ENCODE results near the gene KRT77.
"Not testable (repeated sequence)": the region's sequence is repeated elsewhere in the genome, so short reads cannot be mapped to it uniquely, and the experiment has no call there.

KRT77 gene

DNA sequence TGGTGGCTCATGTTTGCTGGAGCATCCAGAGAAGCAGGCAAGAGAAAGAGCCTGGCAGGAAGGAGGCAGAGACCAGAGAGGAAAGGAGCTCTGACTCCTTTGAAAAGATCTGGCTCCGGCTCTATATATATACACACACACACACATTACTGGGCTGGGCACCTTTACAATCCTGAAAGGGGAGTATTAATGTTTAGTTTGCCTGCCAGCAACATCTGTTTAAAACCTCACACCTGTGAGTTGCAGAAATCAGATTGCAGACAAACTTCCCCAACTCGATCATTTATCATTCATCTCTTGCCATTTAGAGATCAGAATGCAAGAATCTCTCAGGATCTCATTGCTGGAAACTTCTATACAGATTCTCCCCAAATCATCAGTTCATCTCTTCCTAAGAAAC lies at the start of gene KRT77:
TSS of gene KRT77 (minus strand) at position 101 of the 400 bp plus-strand sequence. CDS start at position 11, 90 bp downstream.
- Histone ChIP-seq H3K36me3 (ENCODE audit: insufficient read depth, low read length) (no peaks in the 10 kb centered on the region), H3K9ac (ENCODE audit: low read length) (no peak within 1 kb of the TSS), H3K4me1 (ENCODE audit: insufficient read depth, low read length) (no peaks in the 10 kb centered on the region), H3K9me3 (ENCODE audit: low read length) (no peaks in the 10 kb centered on the region), H3K27me3 (ENCODE audit: control insufficient read depth in 1 of 2, insufficient read depth in 2 of 2, low read length in 2 of 2) (no peaks in the 10 kb centered on the region), H3K27ac (ENCODE audit: low read depth, low read length) (no peak within 1 kb of the TSS), H3K4me3 (ENCODE audit: low read depth in 1 of 2, low read length in 2 of 2) (no peak within 1 kb of the TSS)

GRCh38 chr12:52752516-52752915 lies 49.2 kb upstream of the KRT77 start:
- Histone ChIP-seq H3K4me3 (ENCODE audit: low read depth in 1 of 2, low read length in 2 of 2) (no peak overlapping the region), H3K36me3 (ENCODE audit: insufficient read depth, low read length) (no peaks in the 10 kb centered on the region), H3K4me1 (ENCODE audit: insufficient read depth, low read length) (no peaks in the 10 kb centered on the region), H3K9ac (ENCODE audit: low read length) (no peak overlapping the region), H3K27ac (ENCODE audit: low read depth, low read length) (no peak overlapping the region), H3K27me3 (ENCODE audit: control insufficient read depth in 1 of 2, insufficient read depth in 2 of 2, low read length in 2 of 2) (peaks cover 0 to 4% of the 10 kb centered on the region in 2 donors), H3K9me3 (ENCODE audit: low read length) (no peaks in the 10 kb centered on the region)

DNA sequence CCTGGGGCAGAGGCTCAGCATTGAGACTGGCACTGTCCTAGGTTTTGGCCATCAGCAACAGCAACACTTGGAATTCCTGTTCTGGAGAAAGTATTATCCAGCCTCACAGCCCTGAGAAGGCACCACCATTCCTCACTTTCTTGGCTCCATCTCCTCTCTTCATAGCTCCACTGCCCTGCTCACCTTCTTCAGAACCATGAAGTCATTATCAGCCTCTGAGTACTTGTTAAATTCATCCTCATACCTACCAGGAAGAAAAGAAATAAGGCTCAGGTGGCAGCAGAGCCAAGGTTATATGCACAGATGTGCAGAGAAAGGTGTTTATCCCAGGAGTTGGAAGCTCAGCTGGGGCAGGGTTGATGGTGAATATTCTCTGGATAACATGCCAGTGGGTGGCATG lies 48.5 kb upstream of the KRT77 start:
- Histone ChIP-seq H3K27me3 (ENCODE audit: control insufficient read depth in 1 of 2, insufficient read depth in 2 of 2, low read length in 2 of 2) (peaks cover 0 to 4% of the 10 kb centered on the region in 2 donors), H3K4me3 (ENCODE audit: low read depth in 1 of 2, low read length in 2 of 2) (no peak overlapping the region), H3K4me1 (ENCODE audit: insufficient read depth, low read length) (no peaks in the 10 kb centered on the region), H3K9ac (ENCODE audit: low read length) (no peak overlapping the region), H3K9me3 (ENCODE audit: low read length) (no peaks in the 10 kb centered on the region), H3K27ac (ENCODE audit: low read depth, low read length) (no peak overlapping the region), H3K36me3 (ENCODE audit: insufficient read depth, low read length) (no peaks in the 10 kb centered on the region)

DNA sequence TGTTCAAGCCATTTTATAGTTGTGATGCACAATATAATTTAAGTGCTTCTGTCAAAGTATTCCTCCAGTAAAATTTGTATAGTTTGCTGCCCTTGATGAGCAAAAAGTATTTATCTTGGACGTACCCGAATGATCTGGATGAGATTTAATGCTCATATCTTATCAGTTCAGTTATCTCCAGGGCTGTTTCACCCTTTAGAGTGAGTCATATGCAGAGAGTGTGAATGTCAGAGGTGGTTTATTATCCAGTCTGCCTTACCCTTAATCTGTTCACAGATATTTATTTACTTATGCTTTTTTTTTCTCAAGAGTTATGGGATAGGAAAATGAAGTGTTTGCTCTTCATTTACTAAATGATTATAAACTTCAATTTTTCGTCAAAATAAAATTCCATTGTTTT lies 47.2 kb upstream of the KRT77 start:
- H3K27me3 ChIP-seq (ENCODE audit: control insufficient read depth in 1 of 2, insufficient read depth in 2 of 2, low read length in 2 of 2); H3K9ac ChIP-seq (ENCODE audit: low read length); H3K9me3 ChIP-seq (ENCODE audit: low read length); H3K27ac ChIP-seq (ENCODE audit: low read depth, low read length); H3K4me3 ChIP-seq (ENCODE audit: low read depth in 1 of 2, low read length in 2 of 2); H3K36me3 ChIP-seq (ENCODE audit: insufficient read depth, low read length); H3K4me1 ChIP-seq (ENCODE audit: insufficient read depth, low read length): not testable (repeated sequence)

DNA sequence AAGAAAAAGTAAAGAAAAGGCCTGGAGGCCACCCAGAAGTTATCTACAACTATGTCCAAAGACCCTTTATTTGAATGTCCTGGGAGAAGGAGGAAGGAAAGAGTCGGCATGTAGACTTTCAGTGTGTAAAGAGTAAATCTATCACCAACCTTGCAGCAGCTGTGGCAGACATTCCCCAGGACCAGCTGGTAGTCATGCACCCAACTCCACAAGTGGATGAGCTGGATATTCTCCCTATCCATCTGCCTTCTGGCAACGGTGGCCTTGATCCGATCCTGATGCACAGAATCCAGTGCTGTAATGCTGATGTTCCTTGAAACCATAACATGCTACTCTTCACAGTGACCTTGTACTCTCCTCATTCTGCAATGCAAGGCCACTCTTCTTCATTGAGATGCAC lies 46.5 kb upstream of the KRT77 start:
- Histone ChIP-seq H3K36me3 (ENCODE audit: insufficient read depth, low read length) (no peaks in the 10 kb centered on the region), H3K27me3 (ENCODE audit: control insufficient read depth in 1 of 2, insufficient read depth in 2 of 2, low read length in 2 of 2) (peaks cover 0 to 2% of the 10 kb centered on the region in 2 donors), H3K9me3 (ENCODE audit: low read length) (no peaks in the 10 kb centered on the region), H3K27ac (ENCODE audit: low read depth, low read length) (no peak overlapping the region), H3K9ac (ENCODE audit: low read length) (no peak overlapping the region), H3K4me1 (ENCODE audit: insufficient read depth, low read length) (no peaks in the 10 kb centered on the region), H3K4me3 (ENCODE audit: low read depth in 1 of 2, low read length in 2 of 2) (no peak overlapping the region)

DNA sequence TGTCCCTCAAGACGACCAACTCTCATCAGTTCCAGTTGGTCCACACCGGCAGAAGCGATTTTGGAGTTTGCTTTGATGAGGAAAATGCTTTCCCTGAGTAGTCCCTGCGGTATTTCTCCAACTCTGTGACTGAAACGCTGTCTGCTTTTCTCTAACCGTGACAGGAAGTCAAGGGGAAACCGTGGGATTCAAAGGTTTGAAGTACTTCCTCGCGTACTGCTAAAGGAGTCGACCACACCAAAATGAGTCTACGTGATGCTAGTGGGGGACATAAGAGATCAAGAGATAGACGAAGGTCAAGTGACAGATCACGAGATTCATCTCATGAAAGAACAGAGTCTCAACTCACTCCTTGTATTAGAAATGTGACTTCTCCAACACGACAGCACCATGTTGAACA lies 45.3 kb upstream of the KRT77 start:
- Histone ChIP-seq H3K4me1 (ENCODE audit: insufficient read depth, low read length) (no peaks in the 10 kb centered on the region), H3K36me3 (ENCODE audit: insufficient read depth, low read length) (no peaks in the 10 kb centered on the region), H3K27ac (ENCODE audit: low read depth, low read length) (no peak overlapping the region), H3K27me3 (ENCODE audit: control insufficient read depth in 1 of 2, insufficient read depth in 2 of 2, low read length in 2 of 2) (no peaks in the 10 kb centered on the region), H3K9me3 (ENCODE audit: low read length) (no peaks in the 10 kb centered on the region), H3K9ac (ENCODE audit: low read length) (no peak overlapping the region), H3K4me3 (ENCODE audit: low read depth in 1 of 2, low read length in 2 of 2) (no peak overlapping the region)

DNA sequence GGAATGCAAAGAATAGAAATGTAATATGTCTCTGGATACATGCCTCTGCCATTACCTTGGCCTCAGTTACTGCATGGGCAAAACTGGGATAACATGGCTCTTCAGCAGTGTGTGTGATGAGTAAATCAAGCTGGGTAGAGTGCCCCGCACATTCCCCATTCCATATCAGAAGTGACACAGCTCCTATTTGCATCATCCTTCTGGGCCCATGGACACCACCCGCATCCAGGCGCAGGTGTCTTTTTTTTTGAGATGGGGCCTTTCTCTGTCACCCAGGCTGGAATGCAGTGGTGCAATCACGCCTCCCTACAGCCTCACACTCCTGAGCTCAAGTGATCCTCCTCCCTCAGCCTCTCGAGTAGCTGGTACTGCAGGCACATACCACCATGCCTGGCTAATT lies 42.2 kb upstream of the KRT77 start:
- Histone ChIP-seq H3K27ac (ENCODE audit: low read depth, low read length) (no peak overlapping the region), H3K36me3 (ENCODE audit: insufficient read depth, low read length) (no peaks in the 10 kb centered on the region), H3K9me3 (ENCODE audit: low read length) (no peaks in the 10 kb centered on the region), H3K9ac (ENCODE audit: low read length) (no peak overlapping the region), H3K27me3 (ENCODE audit: control insufficient read depth in 1 of 2, insufficient read depth in 2 of 2, low read length in 2 of 2) (peaks cover 0 to 10% of the 10 kb centered on the region in 2 donors), H3K4me3 (ENCODE audit: low read depth in 1 of 2, low read length in 2 of 2) (no peak overlapping the region), H3K4me1 (ENCODE audit: insufficient read depth, low read length) (no peaks in the 10 kb centered on the region)

DNA sequence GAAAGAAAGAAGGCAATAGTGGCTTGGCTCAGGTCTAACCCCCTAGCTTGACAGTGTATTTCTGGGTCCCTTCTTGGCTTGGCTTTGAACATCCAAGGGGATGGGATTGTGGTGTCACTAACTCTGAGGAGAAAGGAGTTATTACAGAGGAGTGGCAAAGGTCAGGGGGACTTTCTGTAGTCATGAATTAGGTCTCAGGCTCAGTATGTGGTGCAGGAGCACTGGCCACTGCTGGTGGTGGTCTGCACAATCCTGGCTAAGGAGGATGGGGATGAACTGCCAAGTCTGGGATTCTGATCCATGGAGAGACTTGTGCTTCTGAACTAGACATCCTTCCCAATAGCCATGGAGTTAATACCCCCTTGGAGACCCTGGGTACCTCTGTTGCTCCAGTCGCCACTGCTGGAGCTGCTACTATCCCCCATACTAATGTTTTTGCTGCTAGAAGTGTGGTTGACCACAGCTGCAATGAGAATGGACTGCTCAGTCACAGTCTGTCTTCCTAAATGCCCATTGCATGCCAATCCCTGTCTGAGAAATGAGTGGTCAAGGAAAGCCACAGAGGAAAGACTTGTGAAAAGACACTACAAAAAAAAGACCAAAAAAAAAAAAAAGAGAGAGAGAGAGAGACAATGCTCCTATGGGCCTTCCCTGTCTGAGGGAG lies 41.3 kb upstream of the KRT77 start:
- Histone ChIP-seq H3K9ac (ENCODE audit: low read length) (no peak overlapping the region), H3K4me3 (ENCODE audit: low read depth in 1 of 2, low read length in 2 of 2) (no peak overlapping the region), H3K36me3 (ENCODE audit: insufficient read depth, low read length) (no peaks in the 10 kb centered on the region), H3K27me3 (ENCODE audit: control insufficient read depth in 1 of 2, insufficient read depth in 2 of 2, low read length in 2 of 2) (peaks cover 0 to 10% of the 10 kb centered on the region in 2 donors), H3K27ac (ENCODE audit: low read depth, low read length) (no peak overlapping the region), H3K9me3 (ENCODE audit: low read length) (no peaks in the 10 kb centered on the region), H3K4me1 (ENCODE audit: insufficient read depth, low read length) (no peaks in the 10 kb centered on the region)

DNA sequence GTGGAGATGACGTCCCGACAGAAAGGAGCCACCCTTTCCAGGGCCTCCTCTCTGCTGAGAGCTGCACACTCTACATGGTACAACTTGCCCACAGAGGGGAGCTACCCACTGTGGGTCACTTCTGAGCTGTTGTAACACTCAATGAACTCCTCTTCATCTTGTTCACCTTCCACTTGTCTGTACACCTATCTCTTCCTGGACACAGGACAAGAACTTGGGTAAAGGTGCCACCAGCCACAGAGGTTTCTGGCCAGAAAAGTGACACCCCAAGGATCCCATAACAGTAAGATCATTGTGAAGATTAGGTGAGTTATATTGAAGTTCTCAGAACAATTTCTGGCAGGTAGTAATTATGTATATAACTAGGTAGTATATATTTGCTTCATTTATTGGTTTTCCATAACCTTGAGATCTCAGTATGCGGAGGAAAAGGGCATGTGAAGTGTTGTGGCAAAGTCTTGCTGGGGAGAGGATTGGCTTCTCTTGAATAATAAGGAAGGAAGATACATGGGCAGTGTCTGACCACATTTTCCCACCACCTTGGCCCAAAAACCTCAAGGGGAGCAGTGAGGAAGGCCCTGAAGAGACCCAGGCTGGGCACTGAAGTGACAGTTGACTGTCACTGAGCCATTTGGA lies 39.6 kb upstream of the KRT77 start:
- no peak overlapping the region for H3K9ac ChIP-seq (ENCODE audit: low read length)
- no peaks in the 10 kb centered on the region for H3K4me1 ChIP-seq (ENCODE audit: insufficient read depth, low read length)
- no peaks in the 10 kb centered on the region for H3K36me3 ChIP-seq (ENCODE audit: insufficient read depth, low read length)
- no peaks in the 10 kb centered on the region for H3K9me3 ChIP-seq (ENCODE audit: low read length)
- no peak overlapping the region for H3K27ac ChIP-seq (ENCODE audit: low read depth, low read length)
- H3K27me3 ChIP-seq (ENCODE audit: control insufficient read depth in 1 of 2, insufficient read depth in 2 of 2, low read length in 2 of 2): peaks cover 0 to 10% of the 10 kb centered on the region in 2 donors
- H3K4me3 ChIP-seq (ENCODE audit: low read depth in 1 of 2, low read length in 2 of 2): no peak overlapping the region

DNA sequence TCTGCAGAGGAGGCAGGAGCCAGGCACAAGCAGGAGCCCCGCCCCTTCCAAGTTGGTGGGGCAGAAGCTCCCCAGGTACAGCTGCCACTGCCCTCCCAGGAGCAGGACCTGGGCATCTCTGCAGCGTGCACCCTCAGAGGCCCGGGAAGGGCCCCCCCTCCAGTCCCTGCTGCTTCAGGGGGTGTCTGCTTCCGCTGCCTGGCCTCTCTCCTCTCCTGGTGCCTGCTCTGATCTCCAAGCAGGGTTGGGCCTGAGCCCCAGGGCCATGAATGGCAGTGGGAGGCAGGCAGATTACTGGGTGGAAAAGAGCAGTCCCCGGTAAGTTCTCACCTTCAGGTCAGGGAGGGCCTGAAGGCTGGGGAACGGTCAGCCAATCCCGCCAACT lies 38.9 kb upstream of the KRT77 start:
- peaks cover 0 to 10% of the 10 kb centered on the region in 2 donors for H3K27me3 ChIP-seq (ENCODE audit: control insufficient read depth in 1 of 2, insufficient read depth in 2 of 2, low read length in 2 of 2)
- H3K9me3 ChIP-seq (ENCODE audit: low read length): no peaks in the 10 kb centered on the region
- no peak overlapping the region for H3K4me3 ChIP-seq (ENCODE audit: low read depth in 1 of 2, low read length in 2 of 2)
- H3K27ac ChIP-seq (ENCODE audit: low read depth, low read length): no peak overlapping the region
- no peaks in the 10 kb centered on the region for H3K36me3 ChIP-seq (ENCODE audit: insufficient read depth, low read length)
- H3K4me1 ChIP-seq (ENCODE audit: insufficient read depth, low read length): no peaks in the 10 kb centered on the region
- H3K9ac ChIP-seq (ENCODE audit: low read length): no peak overlapping the region

DNA sequence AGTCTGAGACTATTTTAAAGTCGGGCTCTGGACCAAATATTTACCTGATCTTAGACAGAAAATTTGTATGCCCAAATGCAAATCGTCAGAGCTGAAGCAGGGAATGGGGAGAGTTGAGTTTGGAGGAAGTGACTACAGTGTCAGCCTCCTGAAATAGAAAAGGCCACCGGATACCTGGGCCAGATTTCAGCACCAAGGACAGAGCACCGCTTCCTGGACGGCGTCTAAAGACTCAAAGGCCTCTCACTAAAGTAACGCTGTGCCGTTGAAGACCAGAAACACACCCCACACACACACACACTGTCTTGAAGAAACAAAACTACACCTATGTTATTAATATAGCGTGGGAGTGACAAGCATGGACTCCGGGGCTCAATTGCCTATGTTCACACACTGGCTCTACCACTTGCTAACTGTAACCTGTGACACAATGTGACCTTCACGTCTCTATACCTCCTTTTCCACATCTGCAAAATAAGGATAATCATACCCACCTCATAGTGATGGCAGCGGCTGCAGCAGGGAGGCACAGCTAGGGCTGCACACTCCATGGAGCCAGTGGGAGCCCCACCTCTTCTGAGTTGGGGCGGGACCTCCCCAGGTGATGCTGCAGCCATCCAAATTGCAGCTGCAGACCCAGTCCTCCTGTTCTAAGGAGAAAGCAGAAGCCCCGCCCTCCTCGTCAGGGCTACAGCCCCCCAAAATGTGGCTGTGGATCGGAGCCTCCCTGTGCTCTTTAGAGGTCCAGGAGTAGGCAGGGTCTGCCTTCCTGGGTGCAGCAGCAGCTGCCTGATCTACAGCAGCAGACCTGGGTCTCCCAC lies 38.3 kb upstream of the KRT77 start:
- H3K27ac ChIP-seq (ENCODE audit: low read depth, low read length): no peak overlapping the region
- H3K27me3 ChIP-seq (ENCODE audit: control insufficient read depth in 1 of 2, insufficient read depth in 2 of 2, low read length in 2 of 2): peaks cover 0 to 10% of the 10 kb centered on the region in 2 donors
- no peak overlapping the region for H3K4me3 ChIP-seq (ENCODE audit: low read depth in 1 of 2, low read length in 2 of 2)
- no peaks in the 10 kb centered on the region for H3K9me3 ChIP-seq (ENCODE audit: low read length)
- H3K4me1 ChIP-seq (ENCODE audit: insufficient read depth, low read length): no peaks in the 10 kb centered on the region
- no peak overlapping the region for H3K9ac ChIP-seq (ENCODE audit: low read length)
- H3K36me3 ChIP-seq (ENCODE audit: insufficient read depth, low read length): no peaks in the 10 kb centered on the region

All from muscle layer of colon (tissue), 2 donors.